HepG2 (cell line): Measurements from ENCODE around the gene ACTN1. TPM values are rescaled to one million over a fixed set of nuclear protein-coding genes. Genes with fewer than 3 reads are reported as not detected.

Experiments used
- FOSL1 ChIP-seq: sonication (generic); formaldehyde crosslinking; IDR thresholded peaks from 2 replicates; pipeline ENCODE4 v1.9.0; 2021; ENCODE audit warnings: missing genetic modification reagents, borderline replicate concordance
- IRX3 ChIP-seq: sonication (generic); formaldehyde crosslinking; IDR thresholded peaks from 2 replicates; pipeline ENCODE4 v1.8.1; 2023; ENCODE audit warnings: mild to moderate bottlenecking, low read depth, missing genetic modification reagents, borderline replicate concordance
- MBD4 ChIP-seq: IDR thresholded peaks from 2 replicates; pipeline ENCODE4 v1.6.1; 2012; ENCODE audit warnings: low read length, inconsistent platforms, borderline replicate concordance
- MED1 ChIP-seq: sonication (generic); formaldehyde crosslinking; IDR thresholded peaks from 2 replicates; pipeline ENCODE4 v1.4.0; 2020; ENCODE audit warnings: missing genetic modification reagents
- RARA ChIP-seq: IDR thresholded peaks from 2 replicates; pipeline ENCODE4 v1.6.1; 2016; ENCODE audit warnings: missing genetic modification reagents, missing compliant biosample characterization
- SIN3B ChIP-seq: fragments of 150-350 bp; IDR thresholded peaks from 2 replicates; pipeline ENCODE4 v1.6.1; 2014; ENCODE audit warnings: low read length
- TMF1 ChIP-seq: sonication (generic); formaldehyde crosslinking; IDR thresholded peaks from 2 replicates; pipeline ENCODE4 v1.8.1; 2022; ENCODE audit warnings: low read depth, missing genetic modification reagents
- TRIM24 ChIP-seq: sonication (generic); formaldehyde crosslinking; IDR thresholded peaks from 2 replicates; pipeline ENCODE4 v1.8.0; 2022; ENCODE audit warnings: mild to moderate bottlenecking, missing genetic modification reagents
- ZBTB7A ChIP-seq: sonication (generic); formaldehyde crosslinking; IDR thresholded peaks from 2 replicates; pipeline ENCODE4 v1.8.0; 2022; ENCODE audit warnings: mild to moderate bottlenecking, missing genetic modification reagents
- ZFP91 ChIP-seq: sonication (generic); formaldehyde crosslinking; IDR thresholded peaks from 2 replicates; pipeline ENCODE4 v1.9.0; 2022; ENCODE audit warnings: missing genetic modification reagents, mild to moderate bottlenecking, borderline replicate concordance
- ZNF816 ChIP-seq: sonication (generic); formaldehyde crosslinking; IDR thresholded peaks from 2 replicates; pipeline ENCODE4 v1.8.0; 2022; ENCODE audit warnings: missing genetic modification reagents, mild to moderate bottlenecking, borderline replicate concordance
- polyA plus RNA-seq, 8 experiments: library from polyadenylated mRNA; depleted of rRNA in 3 of 8; stranded (reverse) in 7 of 8; unstranded in 1 of 8; fragments of >200 nt; fragmentation: Illumina TruSeq in 4 of 8; extraction: Trizol in 4 of 8; gene quantifications; 2 replicates each; pipeline versions ENCODE4 v1.2.1 to v1.2.3, GENCODE V29; 2011 to 2016; ENCODE audit warnings: low read depth in 4 of 8, missing spikeins in 1 of 8, mixed read lengths in 1 of 8; ENCODE audit not compliant: insufficient read depth in 1 of 8
- total RNA-seq, 5 experiments: library from RNA; depleted of rRNA; stranded (reverse); fragments of >200 nt; fragmentation: Illumina TruSeq; extraction: Trizol; gene quantifications; 2 replicates each; pipeline ENCODE4 v1.2.3, GENCODE V29; 2016; ENCODE audit warnings: low read depth in 1 of 5
- TF ChIP-seq, protein P1 (sequence below): sonication (generic); formaldehyde crosslinking; IDR thresholded peaks from one replicate; pipeline ENCODE4 v1.5.1; 2020; ENCODE audit warnings: mild to moderate bottlenecking, missing genetic modification reagents; ENCODE audit errors: not compliant biosample characterization
- TF ChIP-seq, protein P2 (sequence below): sonication (generic); formaldehyde crosslinking; conservative IDR thresholded peaks from 2 replicates; pipeline ENCODE4 v1.4.0; 2020; ENCODE audit warnings: mild to moderate bottlenecking, missing genetic modification reagents, moderate library complexity
- TF ChIP-seq, protein P3 (sequence below): sonication (generic); formaldehyde crosslinking; IDR thresholded peaks from 2 replicates; pipeline ENCODE4 v1.4.0; 2020; ENCODE audit warnings: mild to moderate bottlenecking, missing genetic modification reagents

Gene ACTN1
- total and polyA plus RNA-seq, 2 of the 13 experiments (the other 11 are each of a cell fraction or from before 2014, with no cell fraction given): 58.6 to 162 TPM

DNA sequence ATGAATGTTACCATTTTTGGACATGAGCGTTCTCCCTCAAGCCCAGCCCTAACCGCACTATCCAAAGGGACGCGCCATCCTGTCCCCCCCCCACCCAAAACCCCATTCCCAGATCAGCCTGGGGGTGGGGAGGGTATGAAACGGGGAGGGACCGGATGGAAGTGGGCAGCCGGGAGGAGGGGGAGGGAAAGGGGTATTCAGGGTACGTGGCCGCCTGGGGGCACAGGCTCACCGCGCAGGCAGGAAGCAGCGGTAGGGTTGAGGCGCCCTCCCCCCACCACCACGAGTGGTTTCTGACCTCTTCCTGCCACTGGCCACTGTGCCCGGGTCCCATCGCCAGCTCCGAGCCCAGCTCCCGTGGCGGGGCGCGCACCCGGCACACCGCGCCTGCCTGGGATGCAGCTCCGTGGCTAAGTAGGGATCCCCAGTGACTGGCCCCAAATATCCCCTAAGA, 1.4 kb downstream of the ACTN1 start (continued):
- TF ChIP-seq ZFP91 (CRISPR knock-in tag) (peak; percentile 78), MBD4 (no peak), TMF1 (CRISPR knock-in tag) (no peak), ZBTB7A (CRISPR knock-in tag) (no peak), SIN3B (no peak), RARA (CRISPR knock-in tag) (peak; percentile 63), MED1 (CRISPR knock-in tag) (peak; percentile 64), ZNF816 (CRISPR knock-in tag) (0 out of 2 replicates have a peak, but pooled peaks have one; percentile 32), IRX3 (CRISPR knock-in tag) (no peak), FOSL1 (CRISPR knock-in tag) (no peak), TRIM24 (CRISPR knock-in tag) (no peak)
- TF ChIP-seq, protein P1, sequence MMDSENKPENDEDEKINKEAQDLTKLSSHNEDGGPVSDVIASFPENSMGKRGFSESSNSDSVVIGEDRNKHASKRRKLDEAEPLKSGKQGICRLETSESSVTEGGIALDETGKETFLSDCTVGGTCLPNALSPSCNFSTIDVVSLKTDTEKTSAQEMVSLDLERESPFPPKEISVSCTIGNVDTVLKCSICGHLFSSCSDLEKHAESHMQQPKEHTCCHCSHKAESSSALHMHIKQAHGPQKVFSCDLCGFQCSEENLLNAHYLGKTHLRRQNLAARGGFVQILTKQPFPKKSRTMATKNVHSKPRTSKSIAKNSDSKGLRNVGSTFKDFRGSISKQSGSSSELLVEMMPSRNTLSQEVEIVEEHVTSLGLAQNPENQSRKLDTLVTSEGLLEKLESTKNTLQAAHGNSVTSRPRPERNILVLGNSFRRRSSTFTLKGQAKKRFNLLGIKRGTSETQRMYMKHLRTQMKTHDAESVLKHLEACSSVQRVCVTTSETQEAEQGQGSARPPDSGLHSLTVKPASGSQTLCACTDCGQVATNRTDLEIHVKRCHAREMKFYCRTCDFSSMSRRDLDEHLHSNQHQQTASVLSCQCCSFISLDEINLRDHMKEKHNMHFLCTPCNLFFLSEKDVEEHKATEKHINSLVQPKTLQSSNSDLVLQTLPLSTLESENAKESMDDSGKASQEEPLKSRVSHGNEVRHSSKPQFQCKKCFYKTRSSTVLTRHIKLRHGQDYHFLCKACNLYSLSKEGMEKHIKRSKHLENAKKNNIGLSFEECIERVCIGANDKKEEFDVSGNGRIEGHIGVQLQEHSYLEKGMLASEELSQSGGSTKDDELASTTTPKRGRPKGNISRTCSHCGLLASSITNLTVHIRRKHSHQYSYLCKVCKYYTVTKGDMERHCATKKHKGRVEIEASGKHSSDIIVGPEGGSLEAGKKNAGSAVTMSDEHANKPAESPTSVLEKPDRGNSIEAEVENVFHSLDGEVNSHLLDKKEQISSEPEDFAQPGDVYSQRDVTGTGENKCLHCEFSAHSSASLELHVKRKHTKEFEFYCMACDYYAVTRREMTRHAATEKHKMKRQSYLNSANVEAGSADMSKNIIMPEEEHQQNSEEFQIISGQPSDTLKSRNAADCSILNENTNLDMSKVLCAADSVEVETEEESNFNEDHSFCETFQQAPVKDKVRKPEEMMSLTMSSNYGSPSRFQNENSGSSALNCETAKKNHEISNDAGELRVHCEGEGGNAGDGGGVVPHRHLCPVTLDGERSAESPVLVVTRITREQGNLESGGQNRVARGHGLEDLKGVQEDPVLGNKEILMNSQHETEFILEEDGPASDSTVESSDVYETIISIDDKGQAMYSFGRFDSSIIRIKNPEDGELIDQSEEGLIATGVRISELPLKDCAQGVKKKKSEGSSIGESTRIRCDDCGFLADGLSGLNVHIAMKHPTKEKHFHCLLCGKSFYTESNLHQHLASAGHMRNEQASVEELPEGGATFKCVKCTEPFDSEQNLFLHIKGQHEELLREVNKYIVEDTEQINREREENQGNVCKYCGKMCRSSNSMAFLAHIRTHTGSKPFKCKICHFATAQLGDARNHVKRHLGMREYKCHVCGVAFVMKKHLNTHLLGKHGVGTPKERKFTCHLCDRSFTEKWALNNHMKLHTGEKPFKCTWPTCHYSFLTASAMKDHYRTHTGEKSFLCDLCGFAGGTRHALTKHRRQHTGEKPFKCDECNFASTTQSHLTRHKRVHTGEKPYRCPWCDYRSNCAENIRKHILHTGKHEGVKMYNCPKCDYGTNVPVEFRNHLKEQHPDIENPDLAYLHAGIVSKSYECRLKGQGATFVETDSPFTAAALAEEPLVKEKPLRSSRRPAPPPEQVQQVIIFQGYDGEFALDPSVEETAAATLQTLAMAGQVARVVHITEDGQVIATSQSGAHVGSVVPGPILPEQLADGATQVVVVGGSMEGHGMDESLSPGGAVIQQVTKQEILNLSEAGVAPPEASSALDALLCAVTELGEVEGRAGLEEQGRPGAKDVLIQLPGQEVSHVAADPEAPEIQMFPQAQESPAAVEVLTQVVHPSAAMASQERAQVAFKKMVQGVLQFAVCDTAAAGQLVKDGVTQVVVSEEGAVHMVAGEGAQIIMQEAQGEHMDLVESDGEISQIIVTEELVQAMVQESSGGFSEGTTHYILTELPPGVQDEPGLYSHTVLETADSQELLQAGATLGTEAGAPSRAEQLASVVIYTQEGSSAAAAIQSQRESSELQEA (CRISPR knock-in tag): no peak
- TF ChIP-seq, protein P2, sequence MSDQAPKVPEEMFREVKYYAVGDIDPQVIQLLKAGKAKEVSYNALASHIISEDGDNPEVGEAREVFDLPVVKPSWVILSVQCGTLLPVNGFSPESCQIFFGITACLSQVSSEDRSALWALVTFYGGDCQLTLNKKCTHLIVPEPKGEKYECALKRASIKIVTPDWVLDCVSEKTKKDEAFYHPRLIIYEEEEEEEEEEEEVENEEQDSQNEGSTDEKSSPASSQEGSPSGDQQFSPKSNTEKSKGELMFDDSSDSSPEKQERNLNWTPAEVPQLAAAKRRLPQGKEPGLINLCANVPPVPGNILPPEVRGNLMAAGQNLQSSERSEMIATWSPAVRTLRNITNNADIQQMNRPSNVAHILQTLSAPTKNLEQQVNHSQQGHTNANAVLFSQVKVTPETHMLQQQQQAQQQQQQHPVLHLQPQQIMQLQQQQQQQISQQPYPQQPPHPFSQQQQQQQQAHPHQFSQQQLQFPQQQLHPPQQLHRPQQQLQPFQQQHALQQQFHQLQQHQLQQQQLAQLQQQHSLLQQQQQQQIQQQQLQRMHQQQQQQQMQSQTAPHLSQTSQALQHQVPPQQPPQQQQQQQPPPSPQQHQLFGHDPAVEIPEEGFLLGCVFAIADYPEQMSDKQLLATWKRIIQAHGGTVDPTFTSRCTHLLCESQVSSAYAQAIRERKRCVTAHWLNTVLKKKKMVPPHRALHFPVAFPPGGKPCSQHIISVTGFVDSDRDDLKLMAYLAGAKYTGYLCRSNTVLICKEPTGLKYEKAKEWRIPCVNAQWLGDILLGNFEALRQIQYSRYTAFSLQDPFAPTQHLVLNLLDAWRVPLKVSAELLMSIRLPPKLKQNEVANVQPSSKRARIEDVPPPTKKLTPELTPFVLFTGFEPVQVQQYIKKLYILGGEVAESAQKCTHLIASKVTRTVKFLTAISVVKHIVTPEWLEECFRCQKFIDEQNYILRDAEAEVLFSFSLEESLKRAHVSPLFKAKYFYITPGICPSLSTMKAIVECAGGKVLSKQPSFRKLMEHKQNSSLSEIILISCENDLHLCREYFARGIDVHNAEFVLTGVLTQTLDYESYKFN: peak; percentile 47; the same call in 1 of the 2 replicates
- TF ChIP-seq, protein P3, sequence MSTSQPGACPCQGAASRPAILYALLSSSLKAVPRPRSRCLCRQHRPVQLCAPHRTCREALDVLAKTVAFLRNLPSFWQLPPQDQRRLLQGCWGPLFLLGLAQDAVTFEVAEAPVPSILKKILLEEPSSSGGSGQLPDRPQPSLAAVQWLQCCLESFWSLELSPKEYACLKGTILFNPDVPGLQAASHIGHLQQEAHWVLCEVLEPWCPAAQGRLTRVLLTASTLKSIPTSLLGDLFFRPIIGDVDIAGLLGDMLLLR (CRISPR knock-in tag): 0 out of 2 replicates have a peak, but pooled peaks have one; percentile 21
